GM12878 (cell line): ENCODE results near the gene MBTPS2. TPM values are rescaled to one million over a fixed set of nuclear protein-coding genes. Genes with fewer than 3 reads are reported as not detected.

Experiments used
- ATAC-seq: fragments of 200-7000 bp; cut with Tn5 transposase; 3 replicates; pipeline ENCODE4 v1.9.1; 2020; ENCODE audit warnings: mild to moderate bottlenecking, moderate library complexity
- BruUV-seq: library from RNA; stranded (reverse); fragments of 400-500 nt; replicated peaks from 2 replicates; lab custom pipeline; 2021; lab: Mats Ljungman, UMichigan
- CTCF ChIA-PET: fragments of 300-600 bp; sonication (Branson Sonifier 250); formaldehyde crosslinking; extraction: SDS; loops from one replicate; lab custom pipeline; 2021; ENCODE audit warnings: inconsistent platforms; lab: Yijun Ruan, JAX
- POLR2A ChIA-PET: fragments of 350-600 bp; formaldehyde crosslinking; extraction: SDS; loops from one replicate; lab custom pipeline; 2021; ENCODE audit warnings: inconsistent platforms; lab: Charles Lee
- RAD21 ChIA-PET: fragments of 300-600 bp; sonication (Branson Sonifier 250); formaldehyde crosslinking; loops from one replicate; lab custom pipeline; 2023; ENCODE audit warnings: antibody characterized with exemption; ENCODE audit not compliant: unreplicated experiment; lab: Charles Lee
- SMC1A ChIA-PET: fragments of 300-600 bp; sonication (Branson Sonifier 250); formaldehyde crosslinking; loops from one replicate; lab custom pipeline; 2023; ENCODE audit not compliant: unreplicated experiment, uncharacterized antibody; lab: Charles Lee
- DNase-seq: peaks from one replicate; pipeline ENCODE4 v3.0.0-alpha.2; 2011; ENCODE audit warnings: low read depth, low spot score
- FAIRE-seq: peaks from 3 replicates; lab custom pipeline; 2011; peaks lifted over from hg19 to GRCh38; lab: Jason Lieb, UNC
- H2AFZ ChIP-seq: 2 replicates; pipeline ENCODE4 v1.6.0; 2011; ENCODE audit warnings: low read depth, low read length, control low read depth; ENCODE audit not compliant: control insufficient read depth
- H3K27ac ChIP-seq: 2 replicates; pipeline ENCODE4 v1.5.1; 2011; ENCODE audit warnings: control low read depth; ENCODE audit not compliant: control insufficient read depth, insufficient read depth
- H3K27me3 ChIP-seq, 2 experiments: replicated peaks in 1 of 2; 2 replicates each; pipeline versions ENCODE4 v1.6.0 to v1.6.1; 2011; ENCODE audit warnings: low read length in 1 of 2; ENCODE audit not compliant: control insufficient read depth in 2 of 2, insufficient read depth in 2 of 2
- H3K36me3 ChIP-seq, 2 experiments: 2 replicates each; pipeline ENCODE4 v1.5.1; 2011; ENCODE audit warnings: low read length in 1 of 2; ENCODE audit not compliant: control insufficient read depth in 2 of 2, insufficient read depth in 2 of 2
- H3K4me1 ChIP-seq: 2 replicates; pipeline ENCODE4 v1.6.1; 2011; ENCODE audit warnings: mild to moderate bottlenecking, low read length, moderate library complexity, mixed read lengths; ENCODE audit not compliant: control insufficient read depth, insufficient read depth
- H3K4me2 ChIP-seq: 2 replicates; pipeline ENCODE4 v1.6.0; 2011; ENCODE audit warnings: control low read depth; ENCODE audit not compliant: control insufficient read depth, insufficient read depth
- H3K4me3 ChIP-seq: fragments of 200-600 bp; sonication (generic); 2 replicates; pipeline ENCODE4 v1.5.1; 2016
- H3K79me2 ChIP-seq: 2 replicates; pipeline ENCODE4 v1.6.0; 2011; ENCODE audit warnings: low read length; ENCODE audit not compliant: control insufficient read depth, insufficient read depth
- H3K9ac ChIP-seq: 2 replicates; pipeline ENCODE4 v1.8.0; 2011; ENCODE audit warnings: low read length, control low read depth, mixed read lengths; ENCODE audit not compliant: control insufficient read depth, insufficient read depth
- H3K9me3 ChIP-seq: replicated peaks from 3 replicates; pipeline ENCODE4 v1.5.1; 2011; ENCODE audit warnings: mild to moderate bottlenecking, low read length; ENCODE audit not compliant: control insufficient read depth, insufficient read depth
- H4K20me1 ChIP-seq: 2 replicates; pipeline ENCODE4 v1.6.0; 2011; ENCODE audit not compliant: control insufficient read depth, insufficient read depth
- CBX5 ChIP-seq: sonication (generic); IDR thresholded peaks from 2 replicates; pipeline ENCODE4 v1.6.1; 2016; ENCODE audit warnings: low read depth, moderate library complexity, mild to moderate bottlenecking, inconsistent platforms
- CREB1 ChIP-seq: IDR thresholded peaks from 2 replicates; pipeline ENCODE4 v1.6.1; 2012; ENCODE audit warnings: low read depth, mild to moderate bottlenecking, inconsistent platforms
- HCFC1 ChIP-seq: fragments of 150-350 bp; IDR thresholded peaks from 2 replicates; pipeline ENCODE4 v1.6.1; 2014; ENCODE audit warnings: low read length
- HDAC2 ChIP-seq: fragments of 200-600 bp; sonication (generic); IDR thresholded peaks from 2 replicates; pipeline ENCODE4 v1.6.1; 2017
- MXI1 ChIP-seq: fragments of 150-350 bp; IDR thresholded peaks from 2 replicates; pipeline ENCODE4 v1.6.1; 2011; ENCODE audit warnings: low read depth, mild to moderate bottlenecking, inconsistent platforms, low read length, improper control_type of control experiment
- NR2C2 ChIP-seq: IDR thresholded peaks from 2 replicates; pipeline ENCODE4 v1.6.1; 2011; ENCODE audit warnings: borderline replicate concordance, low read depth; ENCODE audit not compliant: control insufficient read depth, insufficient read length
- SKIL ChIP-seq: fragments of 450-650 bp; IDR thresholded peaks from 2 replicates; pipeline ENCODE4 v1.6.1; 2017; ENCODE audit warnings: mild to moderate bottlenecking, low read depth, inconsistent platforms; ENCODE audit not compliant: poor library complexity, severe bottlenecking
- SPI1 ChIP-seq: IDR thresholded peaks from 2 replicates; pipeline ENCODE4 v1.6.1; 2011; ENCODE audit warnings: low read depth, mild to moderate bottlenecking, low read length, moderate library complexity, borderline replicate concordance; ENCODE audit not compliant: insufficient read depth
- TCF7 ChIP-seq: IDR thresholded peaks from 2 replicates; pipeline ENCODE4 v1.6.1; 2014; ENCODE audit warnings: antibody characterized with exemption, borderline replicate concordance
- ZBTB11 ChIP-seq: fragments of 450-650 bp; formaldehyde crosslinking; IDR thresholded peaks from 2 replicates; pipeline ENCODE4 v1.5.0; 2022; ENCODE audit warnings: mild to moderate bottlenecking, missing genetic modification characterization
- ZNF207 ChIP-seq: fragments of 450-650 bp; IDR thresholded peaks from 2 replicates; pipeline ENCODE4 v1.6.1; 2014; ENCODE audit warnings: antibody characterized with exemption, mild to moderate bottlenecking, borderline replicate concordance
- ZNF384 ChIP-seq: IDR thresholded peaks from 2 replicates; pipeline ENCODE4 v1.6.1; 2012; ENCODE audit warnings: low read depth, mild to moderate bottlenecking, low read length, improper control_type of control experiment, borderline replicate concordance
- in situ Hi-C: fragments of 300-500 bp; cut with MboI; formaldehyde crosslinking; loops from 9 replicates; pipeline ENCODE4 v1.14.3; 2018; ENCODE audit warnings: mixed read lengths
- intact Hi-C: fragments of 100-400 bp; cut with micrococcal nuclease; formaldehyde crosslinking; loops from one replicate; pipeline ENCODE4 v1.14.2; 2022; ENCODE audit not compliant: unreplicated experiment
- polyA plus RNA-seq, 11 experiments: library from polyadenylated mRNA; depleted of rRNA in 4 of 11; unstranded in 6 of 11; stranded (reverse) in 5 of 11; fragments of >200 nt; fragmentation: Nextera tagmentation in 4 of 11; fragmentation: Illumina TruSeq in 1 of 11; extraction: Ambion mirVana in 4 of 11; extraction: Trizol in 1 of 11; gene quantifications; 1 replicate in 1 of 11; 2 replicates in 10 of 11; pipeline versions ENCODE4 v1.2.1 to v1.2.3, GENCODE V29; 2011 to 2016; ENCODE audit warnings: inconsistent platforms in 2 of 11, missing spikeins in 2 of 11, low read depth in 1 of 11
- total RNA-seq, 4 experiments: library from RNA; depleted of rRNA in 3 of 4; stranded (reverse); fragments of >200 nt in 3 of 4; fragmentation: Illumina TruSeq in 1 of 4; extraction: Trizol in 1 of 4; gene quantifications; 2 replicates each; pipeline versions ENCODE4 v1.2.1 to v1.2.3, GENCODE V29; 2013 to 2021

MBTPS2 gene
- total and polyA plus RNA-seq, 10 of the 15 experiments (the other 5 are each of a cell fraction or from before 2014, with no cell fraction given), result 2.6 to 11.0 (median 8.0) TPM

- Histone ChIP-seq H3K36me3 (no peaks in the 10 kb centered on the region), H3K79me2 (no peaks in the 10 kb centered on the region), H3K9me3 (no peaks in the 10 kb centered on the region), H2AFZ (no peak overlapping the region), H3K27me3 (no peaks in the 10 kb centered on the region), H3K27ac (no peak overlapping the region), H3K4me3 (no peak overlapping the region), H3K9ac (no peak overlapping the region), H3K4me1 (no peaks in the 10 kb centered on the region), H3K4me2 (no peak overlapping the region), H4K20me1 (no peaks in the 10 kb centered on the region)
- intact Hi-C loops (no loop called here), in situ Hi-C loops (no loop called here)
- FAIRE-seq (no peak), DNase-seq (no peak), ATAC-seq (no peak)
- SMC1A ChIA-PET, result no interaction called here
- CTCF ChIA-PET, result interaction anchor here (1.1 kb wide), 1 partner anchor 10 kb away, joined by 4 read pairs; no protein-coding TSS in a partner anchor
- no TSS peak for BruUV-seq
- RAD21 ChIA-PET, result no interaction called here
- TF ChIP-seq HCFC1 (no peak), CREB1 (no peak), SPI1 (no peak), MXI1 (no peak), ZNF207 (no peak), TCF7 (no peak), SKIL (no peak), HDAC2 (no peak), ZBTB11 (CRISPR knock-in tag) (no peak), NR2C2 (no peak), CBX5 (no peak), ZNF384 (no peak)
- POLR2A ChIA-PET, result no interaction called here
These were observed 26.0 kb downstream of the MBTPS2 start for GRCh38 chrX:21865436-21865835.
